ENCODE data around the gene CWC25. TPM values are rescaled to one million over a fixed set of nuclear protein-coding genes. Genes with fewer than 3 reads are reported as not detected.
A peak's percentile ranks its signal among the peaks of the same experiment; 100 is the strongest.

The CWC25 gene
- total RNA-seq, 1 donor from 2014 or later, result 22.2 TPM

DNA sequence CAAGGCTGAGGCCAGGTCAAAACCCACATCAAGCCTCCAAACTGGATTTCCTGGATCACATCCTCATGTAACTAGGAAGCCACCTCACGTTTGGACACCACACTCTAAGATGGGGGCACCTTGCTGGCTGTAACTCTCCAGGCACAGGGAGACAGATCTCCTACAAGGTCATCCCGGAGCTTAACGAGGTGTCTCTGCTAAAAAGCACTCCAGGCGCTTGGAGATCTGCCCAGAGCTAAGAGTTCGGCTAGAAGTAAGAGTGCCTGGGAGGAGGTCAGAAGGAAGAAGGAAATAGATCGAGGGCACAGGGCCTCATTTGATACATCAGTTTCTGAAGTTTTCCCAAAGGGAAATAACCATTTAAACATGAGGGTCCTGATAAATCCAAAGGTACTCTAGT lies 56.7 kb downstream of the CWC25 start:
- no peak for TF ChIP-seq CTCF (IDR thresholded peaks at IDR 0.05)
- Histone ChIP-seq H3K36me3 (peaks cover 96% of the 10 kb centered on the region), H3K27ac (no peak overlapping the region), H3K4me3 (no peak overlapping the region), H3K4me1 (no peaks in the 10 kb centered on the region), H3K9me3 (no peaks in the 10 kb centered on the region), H3K27me3 (no peaks in the 10 kb centered on the region)
- DNase-seq, result no peak
- ATAC-seq, result no peak
- intact Hi-C loops (cut with DNase I), result no loop called here

DNA sequence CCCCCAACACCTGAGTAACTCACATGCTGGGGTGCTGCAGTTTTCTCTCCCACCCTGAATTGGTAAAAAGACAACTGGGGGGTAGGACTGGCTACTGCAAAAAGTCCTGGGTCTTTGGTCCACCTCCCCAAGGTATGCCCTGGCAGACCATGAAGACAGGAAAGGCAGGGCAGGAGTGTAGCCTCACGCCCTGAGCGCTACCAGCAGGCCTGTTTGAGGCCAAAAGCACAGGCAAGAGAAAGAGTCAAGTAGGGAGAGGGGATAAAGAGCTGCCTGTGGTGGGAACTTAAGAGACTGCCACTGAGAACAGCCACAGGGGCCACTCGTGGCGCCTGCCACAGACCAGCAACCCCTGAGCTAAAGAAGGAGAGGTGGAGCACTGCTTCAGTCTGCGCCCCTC lies 58.8 kb downstream of the CWC25 start:
- Histone ChIP-seq H3K27ac (no peak overlapping the region), H3K4me1 (no peaks in the 10 kb centered on the region), H3K4me3 (no peak overlapping the region), H3K36me3 (peaks cover 95% of the 10 kb centered on the region), H3K9me3 (no peaks in the 10 kb centered on the region), H3K27me3 (no peaks in the 10 kb centered on the region)
- ATAC-seq, result no peak
- no peak for TF ChIP-seq CTCF (IDR thresholded peaks at IDR 0.05)
- no peak for DNase-seq
- intact Hi-C loops (cut with DNase I), result no loop called here

GRCh38 chr17:38762231-38762630 lies 62.9 kb downstream of the CWC25 start:
- no peaks in the 10 kb centered on the region for H3K4me1 ChIP-seq
- H3K27me3 ChIP-seq, result no peaks in the 10 kb centered on the region
- no peak overlapping the region for H3K4me3 ChIP-seq
- ATAC-seq (no peak), DNase-seq (no peak)
- intact Hi-C loops (cut with DNase I), result no loop called here
- no peak for TF ChIP-seq CTCF (IDR thresholded peaks at IDR 0.05)
- H3K9me3 ChIP-seq, result no peaks in the 10 kb centered on the region
- no peak overlapping the region for H3K27ac ChIP-seq
- H3K36me3 ChIP-seq, result peaks cover 96% of the 10 kb centered on the region

- DNase-seq (no peak), ATAC-seq (peak; percentile 34)
- H3K36me3 ChIP-seq, result peaks cover 96% of the 10 kb centered on the region
- H3K27me3 ChIP-seq, result no peaks in the 10 kb centered on the region
- intact Hi-C loops (cut with DNase I), result no loop called here
- peak; percentile 27 for TF ChIP-seq CTCF (IDR thresholded peaks at IDR 0.05)
- no peak overlapping the region for H3K27ac ChIP-seq
- no peaks in the 10 kb centered on the region for H3K4me1 ChIP-seq
- no peak overlapping the region for H3K4me3 ChIP-seq
- no peaks in the 10 kb centered on the region for H3K9me3 ChIP-seq
Observed at GRCh38 chr17:38761612-38762011, 63.5 kb downstream of the CWC25 start.

DNA sequence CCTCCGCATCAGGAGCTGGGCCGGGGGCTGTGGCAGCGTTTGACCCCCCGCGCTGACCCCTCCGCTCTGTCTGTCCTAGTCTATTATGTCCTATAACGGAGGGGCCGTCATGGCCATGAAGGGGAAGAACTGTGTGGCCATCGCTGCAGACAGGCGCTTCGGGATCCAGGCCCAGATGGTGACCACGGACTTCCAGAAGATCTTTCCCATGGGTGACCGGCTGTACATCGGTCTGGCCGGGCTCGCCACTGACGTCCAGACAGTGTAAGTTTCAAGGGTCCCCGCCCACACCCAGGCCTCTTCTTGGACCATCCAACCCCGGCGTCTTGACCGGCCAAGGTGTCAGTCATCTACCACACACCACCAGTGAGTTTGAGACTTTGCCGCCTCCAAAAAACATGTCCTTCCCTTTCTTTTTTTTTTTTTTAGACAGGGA lies 72.0 kb downstream of the CWC25 start:
- Histone ChIP-seq H3K4me3 (peak overlapping the region; percentile 96), H3K4me1 (peaks cover 39% of the 10 kb centered on the region), H3K27me3 (no peaks in the 10 kb centered on the region), H3K9me3 (no peaks in the 10 kb centered on the region), H3K36me3 (peaks cover 38% of the 10 kb centered on the region), H3K27ac (peak overlapping the region; percentile 93)
- DNase-seq (no peak), ATAC-seq (no peak)
- no peak for TF ChIP-seq CTCF (IDR thresholded peaks at IDR 0.05)
- intact Hi-C loops (cut with DNase I), result no loop called here

Data from upper lobe of right lung (tissue), 1 donor.